Dedifferentiated amniotic fluid mesenchymal stem cell (primary cell): Measurements from ENCODE around the gene PERM1.
A peak's percentile ranks its signal among the peaks of the same experiment; 100 is the strongest.
"Not testable (repeated sequence)": the region's sequence is repeated elsewhere in the genome, so short reads cannot be mapped to it uniquely, and the experiment has no call there.

Experiments used
- DNase-seq: peaks from one replicate; pipeline ENCODE4 v3.0.0-alpha.2; 2016; ENCODE audit errors: extremely low spot score

The PERM1 gene

DNA sequence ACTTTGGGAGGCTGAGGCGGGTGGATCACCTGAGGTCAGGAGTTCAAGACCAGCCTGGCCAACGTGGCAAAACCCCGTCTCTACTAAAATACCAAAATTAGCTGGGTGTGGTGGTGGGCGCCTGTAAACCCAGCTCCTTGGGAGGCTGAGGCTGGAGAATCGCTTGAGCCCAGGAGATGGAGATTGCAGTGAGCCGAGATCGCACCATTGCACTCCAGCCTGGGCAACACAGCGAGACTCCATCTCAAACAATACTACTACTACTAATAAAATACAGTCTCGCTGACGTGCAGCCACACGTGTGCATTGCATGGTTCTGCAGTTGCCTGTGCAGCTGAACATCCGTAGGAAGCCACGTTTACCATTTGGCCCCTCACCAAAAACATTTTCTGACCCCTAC, 35.1 kb downstream of the PERM1 start:
- DNase-seq, result not testable (repeated sequence)

DNA sequence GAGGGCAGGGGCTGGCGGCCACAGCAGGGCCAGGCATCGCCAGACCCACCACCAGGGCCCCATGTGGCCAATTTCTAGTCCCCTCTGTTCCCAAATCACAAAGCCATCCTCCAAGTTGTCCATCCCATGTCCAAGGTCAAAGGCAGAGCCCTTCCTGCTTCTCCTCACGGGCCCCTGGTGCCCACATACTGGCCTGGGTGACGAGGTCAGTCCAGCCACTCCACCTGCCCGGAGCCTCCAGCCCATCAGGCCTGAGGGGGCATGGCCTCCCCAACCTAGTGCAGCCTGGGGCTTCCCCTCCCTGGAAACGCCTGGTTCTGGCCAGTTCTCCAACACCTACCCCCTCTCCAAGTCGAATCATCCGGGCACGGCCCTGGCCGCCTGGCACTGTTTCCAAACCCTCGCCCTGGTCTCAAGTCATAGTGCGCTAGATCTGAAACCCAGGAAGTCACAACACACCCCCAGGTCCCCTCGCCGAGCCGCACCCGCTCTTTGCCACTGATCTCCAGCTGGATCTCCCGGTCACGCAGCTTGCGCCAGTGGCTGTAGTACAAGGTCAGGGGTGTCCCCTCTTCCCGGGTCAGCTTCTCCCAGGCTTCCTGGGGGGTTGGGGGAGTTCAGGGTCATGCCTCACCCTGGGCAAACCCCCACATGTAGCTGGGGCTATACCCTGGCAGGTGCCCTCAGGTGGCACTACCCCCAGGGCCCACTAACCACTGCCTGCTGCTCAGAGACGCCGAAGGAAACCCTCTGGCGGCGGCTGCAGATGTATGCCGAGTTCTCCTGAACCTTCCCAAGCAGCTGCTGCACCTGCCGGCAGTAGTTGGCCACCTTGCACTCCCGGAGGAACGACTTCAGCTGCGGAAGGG, 36.0 kb downstream of the PERM1 start:
- DNase-seq, result no peak

DNA sequence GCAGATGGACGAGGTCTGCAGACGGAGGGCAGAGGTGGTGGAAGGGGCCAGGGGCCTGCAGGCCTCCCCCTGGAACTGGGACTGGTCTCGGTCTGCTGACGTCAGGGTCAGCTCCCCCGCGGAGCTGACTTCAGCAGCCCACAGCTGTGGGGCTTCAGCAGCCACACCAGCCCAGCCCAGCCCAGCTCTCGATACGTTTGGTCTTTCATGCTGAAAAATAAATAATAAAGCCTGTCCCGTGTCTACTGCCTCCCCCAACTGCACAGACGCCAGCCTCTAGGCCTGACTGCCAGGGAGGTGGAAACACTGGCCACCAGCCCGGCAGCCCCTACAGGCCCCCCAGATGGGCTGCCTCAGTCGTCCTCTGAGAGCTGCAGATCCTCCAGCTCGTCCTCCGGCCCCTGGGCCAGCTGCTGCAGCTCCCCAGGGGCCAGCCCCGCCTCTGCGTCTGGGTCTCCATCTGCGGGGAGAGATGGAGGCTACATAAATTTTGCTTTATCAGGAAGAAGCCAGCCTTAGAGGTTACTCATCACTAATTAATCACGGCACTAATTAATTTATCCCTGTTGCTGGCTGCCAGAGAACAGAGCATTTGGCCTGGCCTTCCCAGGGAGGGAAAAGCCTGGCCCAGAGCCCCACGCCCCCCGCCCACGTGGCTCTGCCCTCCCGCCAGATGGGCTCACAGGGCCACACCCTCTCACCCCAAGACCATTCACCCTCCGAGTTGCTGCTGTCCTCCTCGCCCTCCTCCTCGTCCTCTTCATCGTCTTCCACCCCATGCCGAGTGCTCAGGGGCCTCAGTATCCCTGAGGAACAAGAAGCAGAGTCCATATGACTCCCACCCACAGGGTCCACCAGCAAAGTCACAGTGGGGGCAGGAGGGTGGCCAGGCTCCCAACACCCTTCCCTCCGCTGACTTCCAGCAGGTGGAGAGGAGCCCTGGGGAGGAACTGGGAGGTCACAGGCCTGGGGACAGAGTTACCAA, 37.3 kb downstream of the PERM1 start:
- no peak for DNase-seq

DNA sequence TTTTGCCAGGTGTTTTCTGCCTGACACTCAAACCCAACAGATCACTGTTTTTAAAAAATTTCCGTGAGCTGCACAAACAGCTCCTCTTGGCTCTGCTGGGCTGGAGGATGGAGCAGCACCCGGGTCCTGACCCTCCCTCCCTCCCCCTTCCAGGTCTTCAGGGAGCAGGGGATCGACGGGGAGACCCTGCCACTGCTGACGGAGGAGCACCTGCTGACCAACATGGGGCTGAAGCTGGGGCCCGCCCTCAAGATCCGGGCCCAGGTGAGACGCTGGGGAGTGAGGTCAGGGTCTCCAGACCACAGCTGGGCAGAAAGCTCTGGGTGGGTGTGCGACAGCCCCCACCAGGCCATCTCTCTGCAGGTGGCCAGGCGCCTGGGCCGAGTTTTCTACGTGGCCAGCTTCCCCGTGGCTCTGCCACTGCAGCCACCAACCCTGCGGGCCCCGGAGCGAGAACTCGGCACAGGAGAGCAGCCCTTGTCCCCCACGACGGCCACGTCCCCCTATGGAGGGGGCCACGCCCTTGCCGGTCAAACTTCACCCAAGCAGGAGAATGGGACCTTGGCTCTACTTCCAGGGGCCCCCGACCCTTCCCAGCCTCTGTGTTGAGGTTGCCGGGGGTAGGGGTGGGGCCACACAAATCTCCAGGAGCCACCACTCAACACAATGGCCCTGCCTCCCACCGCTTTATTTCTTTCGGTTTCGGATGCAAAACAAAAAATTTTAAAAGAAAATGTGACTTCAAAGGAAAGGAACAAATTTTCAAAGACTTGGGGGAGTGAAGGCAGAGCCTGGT, 38.1 kb downstream of the PERM1 start:
- DNase-seq, result no peak

DNA sequence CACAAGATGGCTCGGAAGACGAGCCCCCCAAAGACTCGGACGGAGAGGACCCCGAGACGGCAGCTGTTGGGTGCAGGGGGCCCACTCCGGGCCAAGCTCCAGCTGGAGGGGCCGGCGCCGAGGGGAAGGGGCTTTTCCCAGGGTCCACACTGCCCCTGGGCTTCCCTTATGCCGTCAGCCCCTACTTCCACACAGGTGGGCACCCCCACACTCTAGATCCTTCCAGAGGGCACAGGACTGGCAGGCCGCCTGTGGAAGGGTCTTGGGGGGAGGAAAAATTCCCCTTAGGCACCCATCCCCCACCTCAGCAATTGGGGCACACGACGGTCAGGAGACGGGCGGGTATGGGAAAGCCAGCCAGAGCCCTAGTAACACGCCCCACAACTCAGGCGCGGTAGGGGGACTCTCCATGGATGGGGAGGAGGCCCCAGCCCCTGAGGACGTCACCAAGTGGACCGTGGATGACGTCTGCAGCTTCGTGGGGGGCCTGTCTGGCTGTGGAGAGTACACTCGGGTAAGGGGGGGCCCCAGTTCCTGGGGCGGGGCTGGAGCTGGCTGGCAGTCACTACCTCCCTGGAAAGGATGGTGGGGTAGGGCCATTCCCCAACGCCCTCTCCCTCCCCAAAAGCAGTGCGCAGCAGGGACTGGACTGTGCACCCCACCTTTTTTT, 38.9 kb downstream of the PERM1 start:
- DNase-seq, result no peak

DNA sequence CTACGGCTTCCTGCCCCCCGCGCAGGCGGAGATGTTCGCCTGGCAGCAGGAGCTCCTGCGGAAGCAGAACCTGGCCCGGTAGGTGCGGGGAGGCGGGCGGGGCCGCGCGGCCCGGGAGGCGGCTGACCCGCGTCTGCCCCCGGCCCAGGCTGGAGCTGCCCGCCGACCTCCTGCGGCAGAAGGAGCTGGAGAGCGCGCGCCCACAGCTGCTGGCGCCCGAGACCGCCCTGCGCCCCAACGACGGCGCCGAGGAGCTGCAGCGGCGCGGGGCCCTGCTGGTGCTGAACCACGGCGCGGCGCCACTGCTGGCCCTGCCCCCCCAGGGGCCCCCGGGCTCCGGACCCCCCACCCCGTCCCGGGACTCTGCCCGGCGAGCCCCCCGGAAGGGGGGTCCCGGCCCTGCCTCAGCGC, 39.5 kb downstream of the PERM1 start:
- no peak for DNase-seq

DNA sequence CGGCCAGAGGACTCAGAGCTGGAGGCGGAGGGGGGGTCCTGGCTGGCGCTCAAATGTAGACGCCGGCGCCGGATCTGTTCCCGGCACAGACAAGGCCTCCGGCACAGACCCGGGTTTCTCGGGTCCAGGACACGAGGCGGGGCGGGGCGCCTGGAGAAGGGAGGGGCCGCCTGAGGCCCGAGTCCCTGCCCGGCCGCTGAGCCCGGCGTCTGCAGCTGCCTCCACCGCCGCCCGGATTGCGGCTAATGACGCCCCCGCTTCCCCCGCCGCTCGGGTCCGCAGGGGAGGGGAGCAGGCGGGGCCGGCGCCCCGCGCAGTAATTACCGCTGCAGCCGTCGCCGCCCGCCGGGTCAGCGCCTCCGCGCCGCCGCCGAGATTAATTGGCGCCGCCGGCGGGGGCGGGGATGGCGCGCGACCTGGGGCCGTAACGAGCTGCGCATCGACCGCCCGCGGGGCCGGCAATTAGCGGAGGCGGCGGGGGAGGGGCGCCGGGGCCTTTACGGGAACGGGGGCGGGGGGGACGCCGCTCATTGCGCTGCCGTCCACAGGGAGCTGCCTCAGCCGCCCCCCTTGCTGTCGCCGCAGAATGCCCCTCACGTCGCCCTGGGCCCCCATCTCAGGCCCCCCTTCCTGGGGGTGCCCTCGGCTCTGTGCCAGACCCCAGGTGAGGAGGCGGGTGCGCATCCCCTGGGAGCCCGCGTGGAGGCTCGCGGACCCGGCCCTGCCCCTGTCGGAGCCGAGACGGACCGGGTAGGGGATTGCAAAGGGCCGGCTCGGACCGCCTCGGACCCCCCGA, 40.1 kb downstream of the PERM1 start:
- DNase-seq, result peak; percentile 69

DNA sequence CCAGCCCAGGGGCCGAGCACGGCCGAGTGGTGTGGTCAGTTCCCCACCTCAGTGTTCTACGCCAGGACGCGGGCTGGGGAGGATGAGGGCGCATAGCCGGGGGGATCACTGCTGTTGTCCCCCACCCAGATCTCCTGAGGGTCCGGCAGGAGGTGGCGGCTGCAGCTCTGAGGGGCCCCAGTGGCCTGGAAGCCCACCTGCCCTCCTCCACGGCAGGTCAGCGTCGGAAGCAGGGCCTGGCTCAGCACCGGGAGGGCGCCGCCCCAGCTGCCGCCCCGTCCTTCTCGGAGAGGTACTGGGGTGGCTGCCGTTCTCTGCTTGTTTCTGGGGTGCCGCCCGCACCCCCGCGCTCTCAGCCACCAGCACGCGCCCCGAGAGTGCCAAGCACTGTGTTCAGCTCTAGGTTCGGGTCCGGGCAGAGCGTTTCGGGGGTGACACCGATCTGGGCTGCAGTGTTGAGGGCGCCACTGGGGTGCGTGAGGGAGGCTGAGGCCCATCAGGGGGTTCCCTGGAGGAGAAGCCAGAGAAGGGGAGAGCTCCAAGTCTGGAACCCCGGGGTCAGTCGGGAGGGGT, 40.8 kb downstream of the PERM1 start:
- DNase-seq, result no peak

DNA sequence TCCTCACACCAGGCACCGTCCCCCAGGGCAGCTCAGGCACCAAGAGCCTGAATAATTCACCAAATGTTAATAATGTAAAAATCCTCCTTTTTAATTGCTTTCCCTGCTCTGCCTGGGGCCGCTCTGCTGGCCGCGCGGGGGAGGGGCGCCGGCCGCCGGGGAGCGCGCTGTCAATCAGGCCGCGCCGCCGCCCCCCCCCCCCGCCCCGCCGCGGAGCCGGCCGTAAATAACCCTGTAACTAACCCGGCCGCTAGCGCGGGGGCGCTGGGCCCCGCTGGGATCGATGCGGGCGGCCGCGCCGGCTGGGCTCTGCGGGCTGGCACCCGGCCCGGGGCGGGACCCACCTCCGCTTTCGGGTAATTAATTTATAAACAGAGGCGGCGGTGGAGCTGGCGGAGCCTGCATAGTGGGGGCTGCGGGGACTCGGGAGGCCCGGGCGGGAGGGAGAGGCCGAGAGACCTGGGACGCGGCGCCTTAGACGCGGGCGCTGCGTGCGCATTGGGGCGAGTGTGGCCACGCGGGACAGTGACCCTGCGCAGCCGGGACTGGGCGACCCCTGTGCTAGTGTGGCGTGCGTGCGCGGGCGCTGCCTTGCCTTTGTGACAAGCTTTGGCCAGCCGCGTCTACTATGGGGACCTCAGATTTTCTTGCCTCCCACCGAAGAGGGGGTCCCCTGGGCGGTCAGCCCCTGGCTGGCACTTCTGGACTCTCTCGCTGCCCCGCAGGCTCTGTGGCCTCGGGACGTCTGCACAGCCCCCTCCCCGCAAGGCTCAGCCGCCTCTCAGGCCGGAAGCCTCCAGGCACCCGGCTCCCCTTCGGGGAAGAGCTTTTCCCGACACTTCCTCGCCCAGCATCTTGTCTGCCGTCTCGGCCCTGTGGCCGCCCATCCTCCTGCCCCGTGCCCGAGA, 41.5 kb downstream of the PERM1 start:
- peak; percentile 51 for DNase-seq

DNA sequence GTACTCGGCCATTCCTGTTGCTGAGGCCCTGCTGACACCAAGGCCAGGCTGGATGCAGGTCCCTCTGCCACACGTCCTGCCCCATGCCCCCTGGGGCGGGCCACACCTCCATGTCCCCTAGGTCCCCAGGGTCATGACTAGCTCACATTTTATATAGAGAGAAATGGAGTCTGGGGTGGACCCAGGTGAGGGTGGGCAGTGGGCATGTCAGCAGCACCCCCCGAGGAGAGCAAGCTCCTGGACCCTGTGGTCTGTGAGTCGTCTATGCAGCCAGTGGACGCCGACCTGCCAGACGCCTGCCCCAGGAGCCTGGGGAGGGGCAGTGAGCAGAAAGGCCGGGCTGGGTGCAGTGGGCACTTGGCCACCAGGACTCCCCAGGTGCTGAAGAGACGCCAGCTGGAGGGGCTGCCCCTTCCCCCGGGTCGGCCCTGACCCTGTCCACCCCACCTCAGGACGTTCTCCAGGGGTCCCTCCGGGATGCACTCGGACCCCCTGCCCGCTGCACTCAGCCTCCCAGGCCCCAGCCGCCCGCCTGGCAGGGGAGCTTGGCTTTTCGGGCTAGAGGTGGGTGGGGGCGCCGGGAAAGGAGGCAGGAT, 42.3 kb downstream of the PERM1 start:
- DNase-seq, result no peak

DNA sequence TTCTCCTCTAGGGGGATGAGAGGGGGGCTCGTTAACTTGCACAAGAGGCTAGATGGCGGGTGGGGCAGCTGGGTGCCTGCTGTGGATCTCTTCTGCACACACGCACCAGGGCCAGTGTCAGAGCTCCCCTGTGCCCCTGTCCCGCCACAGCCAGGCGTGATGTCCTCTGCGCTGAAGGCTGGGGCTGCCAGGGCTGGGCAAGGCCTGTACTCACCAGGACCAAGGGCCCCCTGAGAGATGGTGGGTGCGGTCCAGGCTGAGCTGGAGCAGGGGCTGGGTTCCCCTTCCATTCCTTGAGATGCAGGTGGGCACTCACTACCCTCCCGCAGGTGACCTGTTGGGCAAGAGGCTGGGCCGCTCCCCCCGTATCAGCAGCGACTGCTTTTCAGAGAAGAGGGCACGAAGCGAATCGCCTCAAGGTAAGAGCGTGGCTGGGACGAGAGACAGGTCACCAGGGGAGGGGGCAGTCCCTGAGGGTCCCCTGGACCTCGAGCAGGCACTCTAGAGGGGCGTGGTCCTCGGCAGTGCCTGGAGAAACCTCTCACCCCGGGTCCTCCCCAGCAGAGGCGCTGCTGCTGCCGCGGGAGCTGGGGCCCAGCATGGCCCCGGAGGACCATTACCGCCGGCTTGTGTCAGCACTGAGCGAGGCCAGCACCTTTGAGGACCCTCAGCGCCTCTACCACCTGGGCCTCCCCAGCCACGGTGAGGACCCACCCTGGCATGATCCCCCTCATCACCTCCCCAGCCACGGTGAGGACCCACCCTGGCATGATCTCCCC, 43.0 kb downstream of the PERM1 start:
- no peak for DNase-seq

DNA sequence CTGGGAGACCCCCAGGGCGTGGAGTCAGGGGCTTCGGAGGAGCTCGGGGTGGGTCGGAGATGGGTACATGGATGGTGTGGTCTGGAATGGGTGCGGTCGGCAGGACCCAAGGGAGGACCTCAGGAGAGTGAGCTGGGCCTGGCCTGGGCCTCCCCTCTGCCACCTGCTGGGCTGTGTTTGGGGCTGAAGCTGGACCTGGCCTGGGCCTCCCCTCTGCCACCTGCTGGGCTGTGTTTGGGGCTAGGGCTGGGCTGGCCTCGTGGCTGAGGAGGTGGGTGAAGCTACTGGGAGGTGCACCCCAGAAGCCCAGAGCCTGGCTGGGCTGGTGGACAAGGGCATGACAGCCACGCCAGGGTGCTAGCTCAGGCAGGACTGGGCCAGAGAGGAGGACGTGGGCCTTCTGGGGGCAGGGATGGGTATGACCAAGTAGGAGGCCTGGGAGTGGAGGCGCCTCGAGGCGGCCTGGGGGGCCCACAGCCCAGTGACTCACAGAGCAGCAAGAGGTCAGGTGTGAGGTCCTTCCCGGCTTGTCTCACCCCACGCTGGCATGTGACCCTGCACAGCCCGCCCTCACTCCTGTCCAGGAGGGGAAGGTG, 43.7 kb downstream of the PERM1 start:
- no peak for DNase-seq

DNA sequence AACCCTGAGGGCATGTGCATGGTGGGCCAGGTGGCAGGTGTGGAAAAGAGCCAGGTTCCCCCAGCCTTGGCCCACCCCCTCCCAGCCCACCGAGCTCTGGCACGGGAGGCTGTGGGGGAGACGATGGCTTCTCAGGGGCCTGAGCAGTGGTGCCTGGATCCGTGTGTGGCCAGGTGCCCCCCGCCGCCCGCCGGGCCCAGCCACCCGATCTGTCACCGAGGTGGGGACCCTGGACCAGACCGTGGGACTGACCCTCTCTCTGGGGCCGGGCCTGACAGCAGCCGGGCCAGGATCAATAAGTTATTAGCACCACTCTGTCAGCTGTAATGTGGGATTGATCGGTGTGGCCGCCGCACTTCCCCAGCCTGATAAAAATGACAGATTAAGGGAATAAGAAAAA, 44.4 kb downstream of the PERM1 start:
- DNase-seq, result no peak

DNA sequence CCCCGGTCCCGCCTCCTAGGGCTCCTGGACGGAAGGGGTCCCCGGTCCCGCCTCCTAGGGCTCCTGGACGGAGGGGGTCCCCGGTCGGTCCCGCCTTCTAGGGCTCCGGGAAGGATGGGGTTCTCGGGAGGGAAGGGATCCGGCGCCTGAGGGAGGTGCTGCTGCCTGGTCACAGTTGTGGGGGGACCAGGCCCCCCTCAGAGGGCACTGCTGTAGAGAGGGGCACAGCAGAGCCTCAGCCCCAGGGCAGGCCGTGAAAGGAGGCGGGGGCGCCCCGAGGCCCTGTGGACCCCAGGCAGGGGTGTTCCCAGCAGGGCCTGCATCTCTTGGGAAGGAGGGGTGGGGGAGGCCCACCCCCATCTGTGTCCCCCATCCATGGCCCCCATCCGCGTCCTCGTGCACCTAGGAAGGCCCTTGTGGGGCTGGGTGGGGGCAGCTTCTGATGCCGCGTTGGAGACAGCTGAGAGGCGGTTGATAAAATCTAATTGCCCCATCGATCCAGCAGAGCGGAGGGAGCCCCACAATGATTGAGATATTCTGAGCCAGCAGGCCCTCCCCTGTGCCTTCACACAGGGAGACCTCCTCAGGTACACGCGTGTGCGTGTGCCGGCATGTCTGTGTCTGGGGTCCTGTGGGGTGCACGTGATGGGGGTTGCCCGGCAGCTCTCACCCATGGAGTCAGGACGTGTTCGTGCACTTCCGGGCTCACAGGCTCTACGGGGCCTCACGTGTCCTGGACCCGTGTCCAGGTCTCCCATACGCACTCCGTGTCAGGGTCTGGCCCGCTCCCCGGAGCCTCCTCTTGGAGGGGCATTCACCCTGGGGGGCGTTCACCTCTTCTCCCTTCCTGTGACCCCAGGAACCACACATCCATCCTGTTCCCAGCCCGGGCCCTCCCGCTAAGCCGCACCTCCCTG, 45.3 kb downstream of the PERM1 start:
- DNase-seq, result no peak

DNA sequence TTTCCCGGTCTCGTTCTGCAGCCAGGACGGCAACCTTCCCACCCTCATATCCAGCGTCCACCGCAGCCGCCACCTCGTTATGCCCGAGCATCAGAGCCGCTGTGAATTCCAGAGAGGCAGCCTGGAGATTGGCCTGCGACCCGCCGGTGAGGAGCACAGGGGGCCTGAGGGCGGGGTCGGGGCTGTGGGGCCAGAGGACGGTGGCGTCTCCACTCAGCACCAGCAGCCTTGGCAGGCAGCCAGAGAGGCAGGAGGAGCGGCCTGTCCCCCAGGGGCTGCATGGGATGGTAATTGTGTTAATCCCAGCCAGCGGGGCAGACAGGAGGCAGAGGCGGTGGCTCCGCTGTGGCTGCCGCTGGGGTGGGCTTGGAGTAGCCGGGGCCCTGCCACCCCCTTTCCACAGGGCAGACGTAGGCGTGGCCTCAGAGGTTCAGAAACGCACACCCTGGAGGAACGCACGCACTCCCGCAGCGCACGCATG, 46.1 kb downstream of the PERM1 start:
- DNase-seq, result no peak
